Retinal pigment epithelial cell (primary cell): ENCODE results near the gene PLVAP.

Source experiments
- DNase-seq: peaks from one replicate; pipeline ENCODE4 v3.0.0-alpha.2; 2010; ENCODE audit warnings: low read depth
- H3K4me3 ChIP-seq: 2 replicates; pipeline ENCODE4 v1.5.1; 2011; ENCODE audit warnings: mild to moderate bottlenecking, low read length, control low read depth, moderate library complexity
- CTCF ChIP-seq: conservative IDR thresholded peaks from 2 replicates; pipeline ENCODE4 v1.5.1; 2011; ENCODE audit warnings: low read depth, low read length, control low read depth, inconsistent platforms

PLVAP gene

GRCh38 chr19:17376935-17377600 is at the start of gene PLVAP:
PLVAP (minus strand) TSS chr19:17377342; CDS start chr19:17377288, 54 bp downstream.
- no peak within 1 kb of the TSS for H3K4me3 ChIP-seq
- TF ChIP-seq CTCF: no peak
- DNase-seq: no peak

- no peak overlapping the region for H3K4me3 ChIP-seq
- TF ChIP-seq CTCF: peak; percentile 73
- no peak for DNase-seq
Observed at GRCh38 chr19:17424743-17425365, 47.7 kb upstream of the PLVAP start.

GRCh38 chr19:17423429-17424208 is 46.5 kb upstream of the PLVAP start:
- TF ChIP-seq CTCF: no peak
- H3K4me3 ChIP-seq: no peak overlapping the region
- no peak for DNase-seq

- no peak overlapping the region for H3K4me3 ChIP-seq
- no peak for DNase-seq
- no peak for TF ChIP-seq CTCF
Observed at GRCh38 chr19:17421942-17422341, 44.8 kb upstream of the PLVAP start.

- TF ChIP-seq CTCF: no peak
- peak overlapping the region; percentile 73 for H3K4me3 ChIP-seq
- DNase-seq: no peak
Observed at GRCh38 chr19:17420475-17420924, 43.4 kb upstream of the PLVAP start.

- peak; percentile 97 for DNase-seq
- peak within 1 kb of the TSS; percentile 73 for H3K4me3 ChIP-seq
- TF ChIP-seq CTCF: no peak
Observed at GRCh38 chr19:17419621-17420474, 42.7 kb upstream of the PLVAP start, which contains the start of gene MVB12A. MVB12A (plus strand) TSS chr19:17420047; CDS start chr19:17420136, 89 bp downstream.
